ENCODE results near the gene KCNJ16.

- TF ChIP-seq CTCF (IDR thresholded peaks at IDR 0.05) (no peak), POLR2A (IDR thresholded peaks at IDR 0.05) (no peak), POLR2AphosphoS5 (IDR thresholded peaks at IDR 0.05) (no peak)
Observed at GRCh38 chr17:70105641-70106040, 30.6 kb downstream of the KCNJ16 start.
